Stimulated activated CD4-positive, alpha-beta T cell treated with anti-CD3 and anti-CD28 coated beads, Interleukin-1b, Interleukin-23, amount 100 ng/mL, for 4 hours (primary cell): ENCODE measurements around the gene CCL5.
"Not testable (repeated sequence)": the region's sequence is repeated elsewhere in the genome, so short reads cannot be mapped to it uniquely, and the experiment has no call there.

Experiments
- DNase-seq, 2 donors: peaks; one replicate each; pipeline ENCODE4 v3.0.0-alpha.2; 2020; ENCODE audit warnings: low read depth in 2 of 2

The CCL5 gene

DNA sequence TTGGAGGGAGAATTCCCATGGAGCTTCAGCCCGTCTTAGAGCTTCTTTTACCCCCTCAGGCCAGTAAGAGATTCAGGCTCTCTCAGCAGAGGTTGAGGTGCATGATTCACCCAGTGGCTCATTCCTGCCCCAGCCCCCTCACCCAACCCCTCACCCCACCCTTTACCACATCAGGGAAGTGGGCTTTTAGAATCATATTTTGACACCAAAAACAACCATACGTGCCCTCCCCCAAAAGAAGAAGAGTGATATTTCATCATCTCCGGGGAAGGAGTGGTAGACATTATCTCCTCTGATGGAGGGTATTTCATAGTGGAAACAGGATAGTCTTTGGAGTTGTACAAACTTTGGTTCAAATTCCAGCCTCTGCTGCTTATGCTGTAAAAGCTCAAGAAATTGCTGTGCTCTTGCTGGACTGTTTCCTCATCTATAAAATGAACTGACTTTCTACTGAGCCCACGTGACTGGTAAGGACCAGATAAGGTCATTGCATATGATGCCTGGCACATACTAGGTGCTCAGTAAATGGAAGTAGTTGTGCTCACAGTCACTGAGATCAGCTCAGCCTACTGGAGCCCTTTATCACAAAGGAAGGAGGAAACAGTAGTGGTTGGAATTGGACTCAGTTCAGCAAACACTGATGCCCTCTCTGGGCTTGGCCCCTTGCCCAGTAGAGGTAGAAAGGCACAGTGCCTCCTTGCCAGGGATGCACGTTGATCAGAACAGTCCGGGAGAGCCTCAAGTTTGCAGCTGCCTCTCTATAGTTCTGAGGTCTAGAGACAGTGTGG is 18.3 kb upstream of the CCL5 start:
- DNase-seq, result no peak

DNA sequence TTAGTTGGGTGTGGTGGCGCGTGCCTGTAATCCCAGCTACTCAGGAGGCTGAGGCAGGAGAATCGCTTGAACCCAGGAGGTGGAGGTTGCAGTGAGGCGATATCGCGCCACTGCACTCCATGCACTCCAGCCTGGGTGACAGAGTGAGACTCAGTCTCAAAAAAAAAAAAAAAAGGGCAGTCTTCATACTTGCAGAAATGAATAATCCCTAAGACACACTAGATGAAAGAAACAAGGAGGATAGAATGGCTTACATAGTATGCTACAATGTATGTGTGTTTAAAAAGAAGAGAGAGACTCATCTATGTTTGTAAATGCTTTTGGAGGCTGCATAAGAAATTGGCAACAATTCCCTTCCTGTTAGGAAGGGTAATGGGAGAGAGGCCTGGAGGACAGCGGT is 17.6 kb upstream of the CCL5 start:
- DNase-seq, result not testable (repeated sequence)

DNA sequence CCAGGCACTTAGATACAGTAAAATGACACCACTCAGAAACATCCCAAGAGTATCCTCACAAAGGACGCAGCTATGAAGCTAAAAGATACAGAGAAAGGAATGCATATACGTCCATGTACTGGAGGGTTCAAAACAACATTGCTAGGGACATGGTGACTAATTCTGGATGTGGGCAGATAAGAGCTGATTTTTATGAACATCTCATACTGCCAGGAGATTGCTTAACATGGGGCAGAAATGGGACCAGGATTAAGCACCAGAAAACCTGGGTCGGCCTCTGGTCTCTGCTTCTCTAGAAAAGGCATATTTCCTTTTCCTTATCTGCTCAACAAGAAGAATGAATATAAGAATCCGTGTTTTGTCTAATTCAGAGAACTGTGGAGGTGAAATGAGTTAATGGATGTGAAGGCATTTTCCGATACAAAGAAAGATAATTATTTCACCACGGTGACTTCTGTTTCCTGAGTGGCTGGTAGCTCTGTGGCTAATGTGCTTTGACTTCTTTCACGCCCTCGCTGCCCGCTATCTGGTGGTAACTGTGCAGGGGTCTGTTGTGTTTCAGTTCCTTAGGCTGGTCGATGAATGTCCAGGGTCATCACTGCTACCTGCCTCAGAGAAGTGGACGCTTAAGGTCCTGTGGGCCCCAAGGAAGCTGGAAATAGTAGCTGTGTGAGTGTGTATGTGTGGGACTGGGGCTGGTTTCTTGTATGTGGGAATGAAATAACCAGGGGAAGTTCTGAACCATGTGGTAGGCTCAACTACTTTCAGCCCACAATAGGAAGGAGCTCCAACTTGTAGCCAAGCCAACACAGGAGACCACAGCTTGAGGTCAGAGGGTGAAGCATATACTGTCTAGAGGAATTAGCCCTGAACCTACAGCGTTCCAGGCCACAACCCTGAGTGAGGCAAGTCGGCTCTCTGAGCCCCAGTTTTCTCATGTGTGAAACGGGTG is 15.8 kb upstream of the CCL5 start:
- DNase-seq, result no peak

DNA sequence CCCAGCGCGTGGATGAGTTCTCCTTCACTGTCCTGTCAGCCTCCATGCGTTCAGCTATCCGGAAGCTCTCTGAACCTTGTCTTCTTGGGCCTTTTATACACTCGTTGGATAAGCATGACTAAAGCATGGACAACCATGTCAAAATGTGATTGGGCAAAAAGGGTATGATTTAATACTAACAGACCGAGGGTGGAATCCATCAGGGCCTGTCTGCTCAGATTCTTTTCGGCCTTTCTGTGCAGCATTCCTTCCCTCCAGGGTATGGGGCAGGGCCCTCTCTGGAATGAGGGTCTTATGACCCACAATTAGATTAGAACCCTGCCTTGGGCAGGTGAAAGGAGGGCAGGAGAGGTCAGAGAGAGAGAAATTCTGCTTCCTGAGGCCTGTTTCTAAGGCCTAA is 14.0 kb upstream of the CCL5 start:
- DNase-seq, result no peak

DNA sequence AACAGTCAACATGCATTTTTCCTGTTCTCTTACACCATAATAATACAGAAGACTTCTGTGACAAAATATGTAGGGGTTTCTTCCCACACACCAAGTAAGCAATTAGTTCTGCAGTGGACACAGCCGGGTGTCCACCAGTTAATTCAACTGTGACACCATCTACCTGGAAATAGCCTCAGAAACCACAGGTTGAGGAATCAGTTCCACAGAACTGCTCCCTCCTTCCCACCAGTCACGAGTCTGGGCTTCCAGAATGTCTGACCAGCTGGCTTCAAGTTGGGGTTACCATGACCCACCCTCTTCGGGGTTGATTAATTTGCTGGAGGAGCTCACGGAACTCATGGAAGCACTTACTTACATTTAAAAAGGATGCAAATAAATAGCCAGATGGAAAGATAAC is 13.6 kb upstream of the CCL5 start:
- no peak for DNase-seq

DNA sequence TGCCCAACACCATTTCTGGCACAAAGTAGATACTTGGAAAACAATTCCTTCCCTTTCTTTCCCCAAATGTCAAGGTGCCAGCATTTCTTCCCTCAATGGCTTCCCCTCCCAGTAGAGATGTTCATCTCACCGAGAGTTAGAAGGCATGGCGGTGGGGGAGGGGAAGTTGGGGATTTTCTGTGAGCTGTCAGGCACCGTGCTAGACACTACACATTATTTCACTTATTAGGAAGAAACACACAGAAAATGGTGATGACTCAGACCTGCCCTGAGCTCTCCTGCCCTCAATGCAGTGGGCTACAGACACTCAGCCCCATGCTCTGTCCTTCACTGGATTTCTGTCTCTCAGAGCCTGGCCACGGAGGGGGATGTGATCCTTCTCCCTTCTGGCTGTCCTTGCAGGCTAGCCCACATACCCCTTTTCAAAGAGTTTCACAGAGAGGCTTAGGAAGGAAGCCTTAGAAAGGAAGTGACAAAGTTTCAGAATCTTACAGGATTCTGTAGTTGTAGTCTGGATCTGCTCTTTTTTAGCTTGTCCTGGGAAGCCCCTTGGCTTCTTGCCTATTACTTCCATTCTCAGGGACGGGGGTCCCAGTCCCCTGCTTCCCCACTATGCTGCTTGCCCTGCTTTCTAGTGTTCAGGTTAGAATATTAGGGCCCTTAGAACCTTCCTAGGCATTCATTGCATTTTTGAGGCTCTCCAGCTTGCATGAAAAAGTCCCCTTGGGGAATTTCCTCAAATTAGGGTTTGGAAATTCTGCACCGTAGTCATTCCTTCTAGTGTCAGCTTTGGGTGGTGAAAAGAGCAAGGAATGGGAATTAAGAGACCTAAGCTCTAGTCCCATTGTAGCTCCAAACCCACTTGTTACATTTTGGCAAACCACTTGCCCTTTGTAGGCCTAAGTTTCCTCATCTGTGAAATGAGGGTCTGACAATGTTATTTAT is 12.2 kb upstream of the CCL5 start:
- DNase-seq, result peak; percentile 39 to 49

DNA sequence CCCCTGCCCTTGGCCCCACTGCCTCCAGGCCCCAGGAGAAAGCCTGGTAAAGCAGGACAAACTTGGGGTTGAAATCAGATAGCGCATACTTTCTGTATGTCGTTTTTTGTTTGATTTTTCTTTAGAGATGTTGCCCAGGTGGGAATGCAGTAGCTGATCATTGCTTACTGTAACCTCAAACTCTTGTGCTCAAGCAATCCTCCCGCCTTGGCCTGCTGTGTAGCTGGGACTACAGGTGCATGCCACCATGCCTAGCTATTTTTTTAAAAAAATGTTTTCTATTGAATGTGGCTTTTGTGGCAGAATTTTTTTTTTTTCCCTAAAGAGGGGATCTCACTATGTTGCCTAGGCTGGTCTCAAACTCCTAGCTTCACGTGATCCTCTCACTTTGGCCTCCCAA is 11.1 kb upstream of the CCL5 start:
- no peak for DNase-seq

DNA sequence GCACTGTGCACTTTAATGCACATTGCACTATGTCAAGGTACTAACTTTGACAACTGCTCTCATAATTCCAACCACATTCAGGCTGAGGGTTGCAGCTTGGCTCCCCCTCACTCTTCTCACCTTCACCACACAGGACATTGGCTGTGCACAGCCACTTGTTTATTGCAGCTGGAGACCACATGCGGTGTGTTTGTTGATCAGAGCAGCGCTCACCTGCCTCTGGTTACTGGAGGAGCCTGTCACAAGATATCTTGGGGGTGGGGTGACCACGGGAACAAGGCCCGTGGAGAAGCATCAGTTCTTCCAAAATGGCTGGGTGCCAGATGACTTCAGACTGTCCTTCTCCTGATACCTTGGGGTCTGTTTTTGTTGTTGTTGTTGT is 10.6 kb upstream of the CCL5 start:
- no peak for DNase-seq

DNA sequence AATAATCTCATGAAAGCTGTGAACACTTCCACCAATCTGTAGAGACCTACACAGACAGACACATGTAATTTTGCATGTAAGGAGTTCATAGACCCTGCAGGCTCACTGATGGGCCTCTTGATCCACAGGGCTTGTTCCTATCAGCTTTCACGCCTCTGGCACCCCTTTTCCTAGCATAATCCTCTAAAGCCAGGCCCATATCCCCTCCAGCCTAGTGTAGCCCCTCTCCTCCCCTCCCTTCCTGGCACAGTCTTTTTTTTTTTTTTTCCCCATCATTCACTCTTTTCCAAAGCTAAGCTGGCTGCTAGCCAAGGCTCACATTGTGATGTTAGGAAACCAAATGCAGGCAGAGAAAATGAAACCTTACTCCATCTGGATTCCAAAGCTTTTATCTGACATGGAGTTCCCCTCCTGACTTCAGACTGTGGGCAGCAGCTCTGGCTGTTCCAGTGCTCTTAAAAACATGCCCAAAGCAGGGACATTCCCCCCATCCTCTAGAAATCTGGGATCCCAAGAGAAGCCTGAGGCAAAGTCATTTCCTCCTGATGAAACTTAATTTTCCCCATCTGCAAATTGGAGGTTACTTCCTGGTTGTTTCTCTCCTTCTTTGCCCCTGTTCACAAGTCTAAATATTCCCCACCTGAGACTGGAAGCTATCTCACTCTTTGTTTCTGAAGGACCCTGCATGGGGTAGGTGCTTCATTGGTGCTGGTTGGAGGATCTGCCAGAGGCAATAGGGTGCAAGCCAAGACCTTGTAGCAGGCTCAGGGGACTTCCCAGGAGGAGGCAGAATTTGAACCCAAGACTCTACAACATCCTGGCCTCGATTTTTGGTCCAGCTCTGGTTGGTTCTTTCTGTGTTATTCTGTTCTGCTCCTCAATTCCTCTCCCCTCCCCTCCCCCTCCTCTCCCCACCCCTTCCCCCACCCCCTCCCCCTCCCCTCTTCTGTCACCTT is 9.9 kb upstream of the CCL5 start:
- DNase-seq, result no peak

DNA sequence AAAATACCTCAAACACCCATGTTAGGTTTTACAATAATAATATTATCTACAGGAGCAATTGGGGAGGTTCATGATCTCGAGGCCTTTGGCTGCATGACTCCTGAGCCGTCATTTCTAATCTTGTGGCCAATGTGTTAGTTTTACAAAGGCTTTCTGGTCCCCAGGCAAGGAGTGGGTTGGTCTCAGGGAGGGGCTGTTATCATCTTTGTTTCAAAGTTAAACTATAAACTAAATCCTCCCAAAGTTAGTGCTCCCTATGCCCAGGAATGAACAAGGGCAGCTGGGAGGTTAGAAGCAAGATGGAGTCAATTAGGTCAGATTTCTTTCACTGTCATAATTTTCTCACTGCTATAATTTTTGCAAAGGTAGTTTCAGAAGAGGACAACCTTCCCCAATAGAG is 9.1 kb upstream of the CCL5 start:
- no peak for DNase-seq

DNA sequence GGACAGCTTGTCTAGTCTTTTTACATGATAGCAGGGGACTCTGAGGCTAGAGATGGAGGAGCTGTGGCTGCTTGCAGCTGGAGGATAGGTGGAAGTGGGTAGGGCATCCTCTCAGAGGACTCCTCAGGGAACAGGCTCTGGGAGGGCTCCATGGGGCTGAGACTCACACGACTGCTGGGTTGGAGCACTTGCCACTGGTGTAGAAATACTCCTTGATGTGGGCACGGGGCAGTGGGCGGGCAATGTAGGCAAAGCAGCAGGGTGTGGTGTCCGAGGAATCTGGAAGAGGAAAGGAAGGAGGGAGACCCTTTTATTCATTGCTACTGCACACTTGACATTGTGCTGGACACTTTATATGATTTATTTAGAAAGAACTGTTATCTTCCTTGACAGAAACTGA is 1.8 kb downstream of the CCL5 start:
- DNase-seq, result no peak

DNA sequence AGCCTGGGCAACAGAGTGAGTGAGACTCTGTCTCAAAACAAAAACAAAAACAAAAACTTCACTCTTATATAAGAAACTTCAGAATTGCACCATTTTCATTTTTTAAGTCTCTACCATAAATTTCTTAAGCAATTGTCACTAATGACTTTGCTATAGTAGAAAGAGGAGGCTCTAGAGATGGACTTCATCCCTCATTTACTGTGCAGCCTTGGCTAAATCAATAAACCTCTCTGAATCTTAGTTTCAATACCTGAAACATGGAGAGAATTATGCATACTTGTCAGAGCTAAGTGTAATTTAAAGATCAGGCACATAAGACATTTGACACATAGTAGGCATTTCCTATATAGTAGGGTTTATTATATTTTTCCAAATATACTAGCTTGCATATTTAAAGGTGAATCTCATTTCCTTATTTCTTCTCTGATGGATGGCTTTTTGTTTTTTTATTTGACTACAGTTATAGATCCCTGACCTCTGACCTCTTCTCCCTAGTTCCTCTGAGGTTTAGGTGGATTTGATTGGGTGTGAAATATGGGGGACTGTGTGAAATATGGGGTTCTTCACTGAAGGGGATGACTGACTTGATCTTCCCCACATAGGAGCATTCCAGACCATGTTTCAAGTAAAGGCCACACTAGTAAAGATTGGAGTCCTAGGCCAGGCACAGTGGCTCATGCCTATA is 2.7 kb downstream of the CCL5 start:
- DNase-seq, result no peak

DNA sequence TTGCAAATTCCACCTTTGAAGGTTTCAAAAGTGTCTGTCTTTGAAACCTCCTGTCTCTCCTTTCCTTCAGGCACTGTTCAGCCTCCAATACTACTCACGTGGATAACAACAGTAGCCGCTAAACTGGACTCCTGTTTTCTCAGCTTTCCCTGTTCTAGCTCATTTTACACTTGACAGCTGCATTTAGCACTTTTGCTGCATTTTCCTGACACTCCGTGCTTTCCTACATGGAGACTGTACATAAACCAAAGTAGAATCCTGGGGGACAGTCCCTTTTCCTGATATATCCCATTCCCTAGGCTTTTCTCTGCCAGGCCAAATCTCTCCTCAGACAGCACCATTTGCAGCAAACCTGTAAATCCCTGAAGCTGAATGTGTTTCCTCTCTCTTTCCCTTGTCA is 3.6 kb downstream of the CCL5 start:
- no peak for DNase-seq

DNA sequence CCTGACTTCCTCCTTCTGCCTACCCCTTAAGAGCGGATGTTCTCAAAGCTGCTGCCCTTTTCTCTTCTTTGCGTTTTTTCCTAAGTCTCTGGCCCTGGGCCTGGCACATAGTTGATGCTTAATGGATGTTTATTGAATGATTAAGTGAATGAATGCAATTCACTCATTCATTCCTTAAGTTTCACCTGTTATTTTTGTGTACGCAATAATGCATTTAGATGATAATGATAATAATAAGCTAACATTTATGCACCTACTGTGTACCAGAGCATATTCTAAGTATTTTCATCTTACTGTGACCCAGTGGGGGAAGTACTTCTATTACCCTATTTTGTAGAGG is 4.4 kb downstream of the CCL5 start:
- no peak for DNase-seq

DNA sequence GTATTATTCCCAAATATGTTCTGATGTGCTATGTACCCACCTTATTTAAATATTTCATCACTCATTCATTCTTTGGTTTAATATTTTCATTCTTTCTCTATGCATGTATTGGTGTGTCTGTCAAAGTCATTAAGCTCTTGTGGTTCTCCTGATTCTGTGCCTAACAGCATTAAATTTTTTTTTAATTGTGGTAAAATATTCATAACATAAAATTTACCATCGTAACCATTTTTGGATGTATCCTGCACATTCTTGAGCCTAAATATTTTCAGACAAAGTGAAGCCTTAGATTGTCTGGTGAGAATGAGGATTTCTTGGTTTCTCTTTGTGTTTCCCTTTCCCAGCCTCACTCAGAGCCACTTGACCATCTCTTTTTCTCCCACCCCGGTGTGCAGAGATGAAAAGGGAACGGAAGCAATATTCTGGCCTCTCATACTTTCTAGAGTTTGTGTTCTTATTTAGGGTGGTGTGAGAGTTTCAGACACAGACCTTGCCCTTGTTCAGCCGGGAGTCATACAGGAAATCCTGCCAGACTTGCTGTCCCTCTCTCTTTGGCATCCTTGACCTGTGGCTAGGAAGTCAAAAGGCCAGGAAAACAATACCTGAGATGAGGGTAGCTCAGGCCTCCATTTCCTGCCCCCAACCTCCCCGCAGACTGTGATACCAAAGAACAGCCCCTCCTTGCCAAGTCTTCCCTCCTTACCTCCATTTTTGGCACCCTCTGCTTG is 4.9 kb downstream of the CCL5 start:
- no peak for DNase-seq

DNA sequence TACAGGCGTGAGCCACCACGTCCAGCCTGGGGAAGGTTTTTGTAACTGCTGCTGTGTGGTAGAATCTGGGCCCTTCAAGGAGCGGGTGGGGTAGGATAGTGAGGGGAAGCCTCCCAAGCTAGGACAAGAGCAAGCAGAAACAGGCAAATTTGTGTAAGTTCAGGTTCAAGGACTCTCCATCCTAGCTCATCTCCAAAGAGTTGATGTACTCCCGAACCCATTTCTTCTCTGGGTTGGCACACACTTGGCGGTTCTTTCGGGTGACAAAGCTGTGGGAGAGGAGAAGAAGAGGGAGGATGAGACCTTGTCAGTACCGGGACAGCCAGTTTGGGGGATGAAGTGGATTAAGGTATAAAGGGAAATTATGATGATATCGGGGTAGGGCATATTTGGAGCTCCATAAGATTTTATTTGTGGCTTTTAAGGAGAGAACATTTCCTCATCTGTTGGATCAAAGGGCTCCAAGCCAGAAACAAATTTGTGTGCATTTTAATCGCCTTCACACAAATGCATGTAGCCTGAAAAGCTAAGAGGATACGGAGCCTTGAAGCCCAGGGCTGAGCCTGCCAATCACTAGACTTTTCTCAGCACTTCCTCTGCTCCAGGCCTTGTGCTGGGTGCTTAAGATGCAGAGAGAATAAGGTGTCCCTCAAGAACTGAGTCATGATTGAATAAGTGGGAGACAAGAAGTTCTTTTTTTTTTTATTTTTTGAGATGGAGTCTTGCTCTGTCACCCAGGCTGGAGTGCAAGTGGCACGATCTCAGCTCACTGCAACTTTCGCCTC is 7.8 kb downstream of the CCL5 start:
- DNase-seq, result no peak

DNA sequence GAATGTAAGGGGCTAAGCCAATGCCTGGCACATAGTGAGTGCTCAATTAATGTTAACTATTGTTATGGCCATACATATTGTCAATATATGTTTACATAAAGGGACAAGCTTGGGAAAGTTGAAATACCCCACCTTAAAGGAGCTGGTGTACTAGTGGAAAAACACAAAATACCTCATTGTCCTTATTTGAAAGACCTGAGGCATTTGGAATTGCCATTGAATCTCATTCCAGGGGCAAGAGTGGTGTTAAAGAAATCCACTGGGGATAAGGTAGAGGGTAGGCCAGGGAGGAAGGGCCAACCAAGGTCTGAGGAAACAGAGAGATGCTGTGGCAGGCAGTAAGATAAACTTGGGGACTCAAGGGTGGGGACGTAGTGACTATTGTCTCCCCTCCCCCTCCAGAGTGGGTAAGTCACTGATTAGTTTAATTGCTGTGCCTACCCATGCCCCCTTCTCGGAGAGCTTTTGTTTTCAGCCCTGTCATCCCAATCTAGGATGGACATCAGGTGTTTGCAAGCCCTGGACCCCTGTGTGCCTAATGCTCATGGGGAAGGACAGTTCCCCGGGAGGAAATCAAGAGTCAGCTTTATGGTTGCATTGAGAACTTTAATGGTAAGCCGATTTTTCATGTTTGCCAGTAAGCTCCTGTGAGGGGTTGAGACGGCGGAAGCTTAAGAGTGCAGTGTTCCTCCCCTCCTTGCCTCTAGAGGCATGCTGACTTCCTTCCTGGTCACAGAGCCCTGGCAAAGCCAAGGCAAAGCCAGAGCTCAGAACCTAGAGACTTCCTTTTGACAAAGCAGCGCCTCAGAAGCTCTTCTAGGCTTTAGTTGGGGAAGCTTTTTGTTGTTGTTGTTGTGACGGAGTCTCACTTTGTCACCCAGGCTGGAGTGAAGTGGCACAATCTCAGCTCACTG is 9.0 kb downstream of the CCL5 start:
- DNase-seq, result no peak

DNA sequence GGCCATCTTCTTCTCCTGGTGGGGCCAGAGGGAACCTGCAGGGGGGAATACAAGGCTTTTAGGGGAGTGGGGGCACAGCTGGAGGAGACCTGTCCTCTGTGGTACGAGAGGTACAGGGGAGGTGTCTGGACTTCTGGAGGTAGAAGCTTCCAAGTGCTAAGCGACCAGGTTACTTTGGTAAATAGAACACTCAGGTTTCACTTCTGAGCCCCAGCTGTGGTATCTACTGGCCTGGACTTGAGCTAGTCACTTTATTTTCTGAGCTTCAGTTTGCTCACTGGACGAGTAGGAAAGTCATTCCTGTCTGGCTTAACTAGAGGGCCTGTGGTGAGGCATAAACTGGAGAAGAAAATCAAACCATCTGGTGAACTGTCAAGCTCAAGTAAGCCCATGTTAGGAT is 11.4 kb downstream of the CCL5 start, which contains the start of gene HEATR9:
HEATR9 (minus strand) TSS at position 155 of the 400 bp plus-strand sequence; CDS start at position 6, 149 bp downstream.
- DNase-seq, result no peak
